ENCODE measurements around the gene FAM184B.

- TF ChIP-seq POLR2A (IDR thresholded peaks at IDR 0.05): no peak
- no peak for TF ChIP-seq CTCF (IDR thresholded peaks at IDR 0.05 in 8 of 11, conservative IDR thresholded peaks at IDR 0.05 in 3 of 11)
These were observed 86.9 kb downstream of the FAM184B start for GRCh38 chr4:17694552-17694951.

Measured in spleen (tissue), 7 donors.